ENCODE measurements around the gene ARMC3.

ARMC3 gene

GRCh38 chr10:22958338-22958737 is 30.5 kb downstream of the ARMC3 start:
- DNase-seq (ENCODE audit: insufficient read length, low spot score) (no peak), FAIRE-seq (no peak)
- TF ChIP-seq POLR2A (IDR thresholded peaks at IDR 0.05; ENCODE audit: low read depth, low read length): no peak

GRCh38 chr10:22959292-22959691 is 31.4 kb downstream of the ARMC3 start:
- no peak for TF ChIP-seq POLR2A (IDR thresholded peaks at IDR 0.05; ENCODE audit: low read depth, low read length)
- FAIRE-seq (no peak), DNase-seq (ENCODE audit: insufficient read length, low spot score) (no peak)

GRCh38 chr10:22959950-22960349 is 32.1 kb downstream of the ARMC3 start:
- no peak for TF ChIP-seq POLR2A (IDR thresholded peaks at IDR 0.05; ENCODE audit: low read depth, low read length)
- no peak for DNase-seq (ENCODE audit: insufficient read length, low spot score)
- no peak for FAIRE-seq

GRCh38 chr10:22962817-22963216 is 35.0 kb downstream of the ARMC3 start:
- FAIRE-seq: no peak
- no peak for TF ChIP-seq POLR2A (IDR thresholded peaks at IDR 0.05; ENCODE audit: low read depth, low read length)
- no peak for DNase-seq (ENCODE audit: insufficient read length, low spot score)

GRCh38 chr10:22969704-22970103 is 41.9 kb downstream of the ARMC3 start:
- FAIRE-seq: no peak
- no peak for DNase-seq (ENCODE audit: insufficient read length, low spot score)
- TF ChIP-seq POLR2A (IDR thresholded peaks at IDR 0.05; ENCODE audit: low read depth, low read length): no peak

- FAIRE-seq (no peak), DNase-seq (ENCODE audit: insufficient read length, low spot score) (no peak)
- no peak for TF ChIP-seq POLR2A (IDR thresholded peaks at IDR 0.05; ENCODE audit: low read depth, low read length)
Measured at GRCh38 chr10:22976534-22976933, 48.7 kb downstream of the ARMC3 start.

- FAIRE-seq (no peak), DNase-seq (ENCODE audit: insufficient read length, low spot score) (no peak)
- TF ChIP-seq POLR2A (IDR thresholded peaks at IDR 0.05; ENCODE audit: low read depth, low read length): no peak
Measured at GRCh38 chr10:22977751-22978150, 49.9 kb downstream of the ARMC3 start.

- no peak for FAIRE-seq
- DNase-seq (ENCODE audit: insufficient read length, low spot score): no peak
- no peak for TF ChIP-seq POLR2A (IDR thresholded peaks at IDR 0.05; ENCODE audit: low read depth, low read length)
Measured at GRCh38 chr10:22978287-22978686, 50.4 kb downstream of the ARMC3 start.

GRCh38 chr10:22978918-22979317 is 51.1 kb downstream of the ARMC3 start:
- TF ChIP-seq POLR2A (IDR thresholded peaks at IDR 0.05; ENCODE audit: low read depth, low read length): no peak
- no peak for DNase-seq (ENCODE audit: insufficient read length, low spot score)
- FAIRE-seq: no peak

GRCh38 chr10:22980822-22981221 is 53.0 kb downstream of the ARMC3 start:
- FAIRE-seq (no peak), DNase-seq (ENCODE audit: insufficient read length, low spot score) (no peak)
- TF ChIP-seq POLR2A (IDR thresholded peaks at IDR 0.05; ENCODE audit: low read depth, low read length): no peak

GRCh38 chr10:22984066-22984465 is 56.2 kb downstream of the ARMC3 start:
- no peak for TF ChIP-seq POLR2A (IDR thresholded peaks at IDR 0.05; ENCODE audit: low read depth, low read length)
- no peak for DNase-seq (ENCODE audit: insufficient read length, low spot score)
- no peak for FAIRE-seq

- no peak for DNase-seq (ENCODE audit: insufficient read length, low spot score)
- no peak for TF ChIP-seq POLR2A (IDR thresholded peaks at IDR 0.05; ENCODE audit: low read depth, low read length)
- FAIRE-seq: peak; percentile 52
Measured at GRCh38 chr10:22986771-22987542, 59.1 kb downstream of the ARMC3 start.

- TF ChIP-seq POLR2A (IDR thresholded peaks at IDR 0.05; ENCODE audit: low read depth, low read length): no peak
- no peak for DNase-seq (ENCODE audit: insufficient read length, low spot score)
- peak; percentile 80 for FAIRE-seq
Measured at GRCh38 chr10:22988581-22989360, 60.9 kb downstream of the ARMC3 start.

GRCh38 chr10:22990443-22990842 is 62.6 kb downstream of the ARMC3 start:
- DNase-seq (ENCODE audit: insufficient read length, low spot score) (no peak), FAIRE-seq (no peak)
- no peak for TF ChIP-seq POLR2A (IDR thresholded peaks at IDR 0.05; ENCODE audit: low read depth, low read length)

- TF ChIP-seq POLR2A (IDR thresholded peaks at IDR 0.05; ENCODE audit: low read depth, low read length): no peak
- no peak for FAIRE-seq
- no peak for DNase-seq (ENCODE audit: insufficient read length, low spot score)
Measured at GRCh38 chr10:22992075-22992474, 64.2 kb downstream of the ARMC3 start.
